ENCODE results near the gene ARFGEF2. TPM values are rescaled to one million over a fixed set of nuclear protein-coding genes. Genes with fewer than 3 reads are reported as not detected.
"Not testable (repeated sequence)": the region's sequence is repeated elsewhere in the genome, so short reads cannot be mapped to it uniquely, and the experiment has no call there.

ARFGEF2 gene
- total RNA-seq, 4 donors from 2014 or later, result 25.6 to 41.0 (median 33.5) TPM

- H3K4me1 ChIP-seq, result peaks cover 31 to 39% of the 10 kb centered on the region in 2 donors
- H3K36me3 ChIP-seq, result no peaks in the 10 kb centered on the region
- in situ Hi-C loops (cut with MboI; ENCODE audit: low sequenced_read_pairs in 4 of 4), result no loop called here
- no peaks in the 10 kb centered on the region for H3K9me3 ChIP-seq
- no peak for TF ChIP-seq POLR2A (IDR thresholded peaks at IDR 0.05)
- TF ChIP-seq CTCF (IDR thresholded peaks at IDR 0.05 in 4 of 5, conservative IDR thresholded peaks at IDR 0.05 in 1 of 5), result no peak
- DNase-seq, result no peak
- no peak overlapping the region for H3K27ac ChIP-seq
- no peak overlapping the region for H3K4me3 ChIP-seq
- intact Hi-C loops (cut with DNase I; ENCODE audit: low total_unique reads), result no loop called here
- no peak for ATAC-seq
- H3K27me3 ChIP-seq, result no peaks in the 10 kb centered on the region
Observed at GRCh38 chr20:48931527-48932374, 10.2 kb downstream of the ARFGEF2 start.

GRCh38 chr20:48932375-48932941 is 10.9 kb downstream of the ARFGEF2 start:
- TF ChIP-seq CTCF (IDR thresholded peaks at IDR 0.05 in 4 of 5, conservative IDR thresholded peaks at IDR 0.05 in 1 of 5) (no peak), POLR2A (IDR thresholded peaks at IDR 0.05) (no peak)
- intact Hi-C loops (cut with DNase I; ENCODE audit: low total_unique reads), result no loop called here
- DNase-seq, result no peak
- H3K27me3 ChIP-seq, result no peaks in the 10 kb centered on the region
- H3K27ac ChIP-seq, result no peak overlapping the region
- ATAC-seq, result no peak
- H3K9me3 ChIP-seq, result no peaks in the 10 kb centered on the region
- in situ Hi-C loops (cut with MboI; ENCODE audit: low sequenced_read_pairs in 4 of 4), result no loop called here
- no peaks in the 10 kb centered on the region for H3K36me3 ChIP-seq
- peaks cover 31 to 39% of the 10 kb centered on the region in 2 donors for H3K4me1 ChIP-seq
- no peak overlapping the region for H3K4me3 ChIP-seq

- no peak for DNase-seq
- intact Hi-C loops (cut with DNase I; ENCODE audit: low total_unique reads) (no loop called here), in situ Hi-C loops (cut with MboI; ENCODE audit: low sequenced_read_pairs in 4 of 4) (no loop called here)
- H3K27me3 ChIP-seq, result no peaks in the 10 kb centered on the region
- H3K27ac ChIP-seq, result no peak overlapping the region
- no peak overlapping the region for H3K4me3 ChIP-seq
- H3K36me3 ChIP-seq, result no peaks in the 10 kb centered on the region
- H3K9me3 ChIP-seq, result no peaks in the 10 kb centered on the region
- ATAC-seq, result no peak
- TF ChIP-seq POLR2A (IDR thresholded peaks at IDR 0.05), result no peak
- H3K4me1 ChIP-seq, result peaks cover 31 to 39% of the 10 kb centered on the region in 2 donors
Observed at GRCh38 chr20:48933017-48933766, 11.7 kb downstream of the ARFGEF2 start.

GRCh38 chr20:48934273-48934877 is 12.9 kb downstream of the ARFGEF2 start:
- H3K4me3 ChIP-seq; H3K27ac ChIP-seq; H3K9me3 ChIP-seq; ATAC-seq; DNase-seq; intact Hi-C loops (cut with DNase I; ENCODE audit: low total_unique reads); in situ Hi-C loops (cut with MboI; ENCODE audit: low sequenced_read_pairs in 4 of 4); H3K27me3 ChIP-seq; H3K36me3 ChIP-seq: not testable (repeated sequence)
- H3K4me1 ChIP-seq, result peaks cover 24 to 31% of the 10 kb centered on the region in 2 donors

- ATAC-seq; H3K36me3 ChIP-seq; H3K9me3 ChIP-seq; intact Hi-C loops (cut with DNase I; ENCODE audit: low total_unique reads); H3K4me3 ChIP-seq; H3K27me3 ChIP-seq; H3K27ac ChIP-seq; in situ Hi-C loops (cut with MboI; ENCODE audit: low sequenced_read_pairs in 4 of 4); DNase-seq: not testable (repeated sequence)
- H3K4me1 ChIP-seq, result peaks cover 25% of the 10 kb centered on the region in 2 donors
Observed at GRCh38 chr20:48934966-48935365, 13.5 kb downstream of the ARFGEF2 start.

- H3K9me3 ChIP-seq; H3K36me3 ChIP-seq; in situ Hi-C loops (cut with MboI; ENCODE audit: low sequenced_read_pairs in 4 of 4); H3K4me3 ChIP-seq; H3K27ac ChIP-seq; intact Hi-C loops (cut with DNase I; ENCODE audit: low total_unique reads); DNase-seq; ATAC-seq; H3K27me3 ChIP-seq: not testable (repeated sequence)
- peaks cover 13 to 24% of the 10 kb centered on the region in 2 donors for H3K4me1 ChIP-seq
Observed at GRCh38 chr20:48936178-48936577, 14.7 kb downstream of the ARFGEF2 start.

Measured in gastrocnemius medialis (tissue), 4 donors.